Measurements from ENCODE around the gene COL28A1.

DNA sequence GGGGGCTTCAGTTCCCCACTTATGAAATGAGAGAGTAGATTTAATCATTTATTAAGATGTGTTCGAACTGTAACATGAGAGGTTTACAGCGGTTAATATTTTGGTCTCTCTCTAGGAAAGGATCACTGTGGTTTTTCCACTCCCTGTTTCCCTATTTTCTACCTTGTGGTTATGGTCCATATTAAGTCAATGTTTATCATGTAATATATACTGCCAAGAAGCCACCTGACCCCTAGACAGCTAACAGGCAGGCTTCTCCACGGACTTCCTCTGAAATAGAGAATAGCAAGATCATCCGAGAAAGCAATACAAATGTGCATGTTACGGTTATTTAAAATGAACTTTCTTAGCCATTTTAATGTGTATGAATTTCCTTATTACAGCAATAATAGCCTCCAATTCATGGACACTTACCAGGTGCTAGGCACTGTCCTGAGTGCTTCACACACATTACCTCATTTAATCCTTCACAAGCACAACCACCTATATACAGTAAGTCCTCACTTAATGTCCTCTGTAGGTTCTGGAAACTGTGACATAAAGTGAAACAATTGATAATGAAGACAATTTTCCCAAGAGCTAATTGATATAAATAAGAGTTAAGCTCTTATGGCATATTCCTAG lies 835 bp upstream of the COL28A1 start:
- TF ChIP-seq, protein P1, sequence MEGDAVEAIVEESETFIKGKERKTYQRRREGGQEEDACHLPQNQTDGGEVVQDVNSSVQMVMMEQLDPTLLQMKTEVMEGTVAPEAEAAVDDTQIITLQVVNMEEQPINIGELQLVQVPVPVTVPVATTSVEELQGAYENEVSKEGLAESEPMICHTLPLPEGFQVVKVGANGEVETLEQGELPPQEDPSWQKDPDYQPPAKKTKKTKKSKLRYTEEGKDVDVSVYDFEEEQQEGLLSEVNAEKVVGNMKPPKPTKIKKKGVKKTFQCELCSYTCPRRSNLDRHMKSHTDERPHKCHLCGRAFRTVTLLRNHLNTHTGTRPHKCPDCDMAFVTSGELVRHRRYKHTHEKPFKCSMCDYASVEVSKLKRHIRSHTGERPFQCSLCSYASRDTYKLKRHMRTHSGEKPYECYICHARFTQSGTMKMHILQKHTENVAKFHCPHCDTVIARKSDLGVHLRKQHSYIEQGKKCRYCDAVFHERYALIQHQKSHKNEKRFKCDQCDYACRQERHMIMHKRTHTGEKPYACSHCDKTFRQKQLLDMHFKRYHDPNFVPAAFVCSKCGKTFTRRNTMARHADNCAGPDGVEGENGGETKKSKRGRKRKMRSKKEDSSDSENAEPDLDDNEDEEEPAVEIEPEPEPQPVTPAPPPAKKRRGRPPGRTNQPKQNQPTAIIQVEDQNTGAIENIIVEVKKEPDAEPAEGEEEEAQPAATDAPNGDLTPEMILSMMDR (IDR thresholded peaks at IDR 0.05), result no peak
- TF ChIP-seq POLR2A (IDR thresholded peaks at IDR 0.05) (no peak), POLR2AphosphoS5 (IDR thresholded peaks at IDR 0.05) (no peak), EP300 (IDR thresholded peaks at IDR 0.05) (no peak)
